ENCODE data around the gene FUBP1. TPM values are rescaled to one million over a fixed set of nuclear protein-coding genes. Genes with fewer than 3 reads are reported as not detected.

Gene FUBP1
- total RNA-seq, 4 donors from 2014 or later, result 25.6 to 64.3 (median 47.8) TPM

GRCh38 chr1:78006521-78006920, 27.6 kb upstream of the FUBP1 start:
- in situ Hi-C loops (cut with MboI; ENCODE audit: low sequenced_read_pairs in 4 of 4) (no loop called here), intact Hi-C loops (cut with DNase I; ENCODE audit: low total_unique reads) (loop anchor here (5.0 kb wide), 1 partner anchor 41 kb away; the partner anchor contains the start of gene GIPC2)
- TF ChIP-seq POLR2A (IDR thresholded peaks at IDR 0.05), result no peak
- TF ChIP-seq, protein P1, sequence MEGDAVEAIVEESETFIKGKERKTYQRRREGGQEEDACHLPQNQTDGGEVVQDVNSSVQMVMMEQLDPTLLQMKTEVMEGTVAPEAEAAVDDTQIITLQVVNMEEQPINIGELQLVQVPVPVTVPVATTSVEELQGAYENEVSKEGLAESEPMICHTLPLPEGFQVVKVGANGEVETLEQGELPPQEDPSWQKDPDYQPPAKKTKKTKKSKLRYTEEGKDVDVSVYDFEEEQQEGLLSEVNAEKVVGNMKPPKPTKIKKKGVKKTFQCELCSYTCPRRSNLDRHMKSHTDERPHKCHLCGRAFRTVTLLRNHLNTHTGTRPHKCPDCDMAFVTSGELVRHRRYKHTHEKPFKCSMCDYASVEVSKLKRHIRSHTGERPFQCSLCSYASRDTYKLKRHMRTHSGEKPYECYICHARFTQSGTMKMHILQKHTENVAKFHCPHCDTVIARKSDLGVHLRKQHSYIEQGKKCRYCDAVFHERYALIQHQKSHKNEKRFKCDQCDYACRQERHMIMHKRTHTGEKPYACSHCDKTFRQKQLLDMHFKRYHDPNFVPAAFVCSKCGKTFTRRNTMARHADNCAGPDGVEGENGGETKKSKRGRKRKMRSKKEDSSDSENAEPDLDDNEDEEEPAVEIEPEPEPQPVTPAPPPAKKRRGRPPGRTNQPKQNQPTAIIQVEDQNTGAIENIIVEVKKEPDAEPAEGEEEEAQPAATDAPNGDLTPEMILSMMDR (IDR thresholded peaks at IDR 0.05 in 4 of 5, conservative IDR thresholded peaks at IDR 0.05 in 1 of 5), result no peak
- no peaks in the 10 kb centered on the region for H3K9me3 ChIP-seq
- H3K4me3 ChIP-seq, result peak overlapping the region; percentile 65 to 81 (median 70)
- DNase-seq (no peak), ATAC-seq (no peak)
- peaks cover 32 to 56% of the 10 kb centered on the region in 2 donors for H3K4me1 ChIP-seq
- no peaks in the 10 kb centered on the region for H3K27me3 ChIP-seq
- no peaks in the 10 kb centered on the region for H3K36me3 ChIP-seq
- H3K27ac ChIP-seq, result peak overlapping the region; percentile 83 to 97 (median 91)

DNA sequence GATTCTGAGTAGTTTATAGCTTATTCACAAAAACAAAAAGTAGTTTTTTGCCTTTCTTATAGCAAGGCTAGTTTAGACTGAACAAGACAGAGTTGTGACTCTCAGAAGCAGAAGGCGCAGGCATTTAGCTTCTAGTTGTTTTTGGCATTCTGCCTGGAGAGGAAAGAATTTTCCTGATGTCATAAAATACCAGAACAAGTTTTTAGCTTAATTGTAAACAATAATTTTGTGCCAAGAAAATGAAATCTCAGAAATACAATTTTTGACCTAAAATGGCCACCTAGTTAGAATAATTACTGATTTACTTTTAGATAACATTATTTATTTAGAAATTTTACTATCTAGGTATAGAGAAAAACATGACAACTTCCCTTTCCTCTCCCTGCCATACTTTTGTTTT, 26.9 kb upstream of the FUBP1 start:
- no peaks in the 10 kb centered on the region for H3K36me3 ChIP-seq
- intact Hi-C loops (cut with DNase I; ENCODE audit: low total_unique reads) (loop anchor here (1.0 to 5.0 kb wide), 4 partner anchors 42 to 323 kb away; partner anchors contain the start of genes GIPC2 and ZZZ3), in situ Hi-C loops (cut with MboI; ENCODE audit: low sequenced_read_pairs in 4 of 4) (no loop called here)
- DNase-seq, result no peak
- peak overlapping the region; percentile 65 to 81 (median 70) for H3K4me3 ChIP-seq
- peak overlapping the region; percentile 83 to 97 (median 91) for H3K27ac ChIP-seq
- ATAC-seq, result no peak
- peak; percentile 40 to 52 for TF ChIP-seq POLR2A (IDR thresholded peaks at IDR 0.05)
- TF ChIP-seq, protein P1 (IDR thresholded peaks at IDR 0.05 in 4 of 5, conservative IDR thresholded peaks at IDR 0.05 in 1 of 5), result no peak
- no peaks in the 10 kb centered on the region for H3K27me3 ChIP-seq
- peaks cover 25 to 48% of the 10 kb centered on the region in 2 donors for H3K4me1 ChIP-seq
- H3K9me3 ChIP-seq, result no peaks in the 10 kb centered on the region

- TF ChIP-seq, protein P1 (IDR thresholded peaks at IDR 0.05 in 4 of 5, conservative IDR thresholded peaks at IDR 0.05 in 1 of 5), result no peak
- no peak for TF ChIP-seq POLR2A (IDR thresholded peaks at IDR 0.05)
- in situ Hi-C loops (cut with MboI; ENCODE audit: low sequenced_read_pairs in 4 of 4), result no loop called here
- Histone ChIP-seq H3K27me3 (no peaks in the 10 kb centered on the region), H3K27ac (peak overlapping the region; percentile 83 to 97 (median 91)), H3K4me3 (peak overlapping the region; percentile 65 to 81 (median 70)), H3K36me3 (no peaks in the 10 kb centered on the region), H3K9me3 (no peaks in the 10 kb centered on the region), H3K4me1 (peaks cover 21 to 46% of the 10 kb centered on the region in 2 donors)
- no peak for DNase-seq
- intact Hi-C loops (cut with DNase I; ENCODE audit: low total_unique reads), result loop anchor here (1.0 to 5.0 kb wide), 4 partner anchors 42 to 323 kb away; partner anchors contain the start of genes GIPC2 and ZZZ3
- ATAC-seq, result no peak
Observed at GRCh38 chr1:78005448-78005722, 26.5 kb upstream of the FUBP1 start.

DNA sequence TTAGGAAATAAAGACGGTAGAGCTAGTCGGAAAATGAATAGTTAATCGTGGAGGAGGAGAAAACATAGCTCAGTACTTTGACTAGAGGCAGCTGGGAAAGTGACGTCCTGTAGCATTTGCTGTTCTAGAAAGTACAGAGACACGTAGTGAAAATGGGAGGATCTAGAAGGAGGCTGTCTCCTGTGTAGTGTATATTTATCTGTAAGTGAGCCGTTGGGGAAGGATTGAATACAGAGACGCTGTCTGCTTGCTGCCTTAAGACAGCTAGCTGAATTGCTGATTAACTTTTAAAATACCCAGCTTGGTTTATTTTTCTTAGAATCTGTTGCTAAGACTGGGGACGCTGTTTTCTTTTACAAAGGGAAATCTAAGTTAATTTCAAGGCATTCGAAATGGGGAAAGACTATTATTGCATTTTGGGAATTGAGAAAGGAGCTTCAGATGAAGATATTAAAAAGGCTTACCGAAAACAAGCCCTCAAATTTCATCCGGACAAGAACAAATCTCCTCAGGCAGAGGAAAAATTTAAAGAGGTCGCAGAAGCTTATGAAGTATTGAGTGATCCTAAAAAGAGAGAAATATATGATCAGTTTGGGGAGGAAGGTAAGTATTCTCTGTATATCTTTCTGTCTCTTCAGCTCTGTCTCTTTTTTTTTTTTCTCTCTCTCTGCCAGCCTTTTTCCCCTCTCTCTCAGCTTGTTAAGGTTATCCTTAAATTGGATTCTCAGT, 26.0 kb upstream of the FUBP1 start, which contains the start of gene DNAJB4:
Gene DNAJB4, plus strand, starts transcription at position 221 of the 729 bp plus-strand sequence. Its CDS starts 172 bp downstream, at position 393.
- TF ChIP-seq, protein P1 (IDR thresholded peaks at IDR 0.05 in 4 of 5, conservative IDR thresholded peaks at IDR 0.05 in 1 of 5), result peak in 1 of 5 experiments; percentile 13
- TF ChIP-seq POLR2A (IDR thresholded peaks at IDR 0.05), result peak; percentile 92 to 100
- H3K27me3 ChIP-seq, result no peaks in the 10 kb centered on the region
- peak; percentile 83 to 84 for DNase-seq
- no peaks in the 10 kb centered on the region for H3K9me3 ChIP-seq
- in situ Hi-C loops (cut with MboI; ENCODE audit: low sequenced_read_pairs in 4 of 4), result no loop called here
- H3K27ac ChIP-seq, result peak within 1 kb of the TSS; percentile 83 to 97 (median 91)
- peak; percentile 99 for ATAC-seq
- peaks cover 19 to 41% of the 10 kb centered on the region in 2 donors for H3K4me1 ChIP-seq
- peak within 1 kb of the TSS; percentile 65 to 81 (median 70) for H3K4me3 ChIP-seq
- intact Hi-C loops (cut with DNase I; ENCODE audit: low total_unique reads), result loop anchor here (1.0 to 5.0 kb wide), 6 partner anchors 26 to 322 kb away; partner anchors contain the start of genes FUBP1, GIPC2 and ZZZ3
- no peaks in the 10 kb centered on the region for H3K36me3 ChIP-seq
